ENCODE results near the gene TAOK3.

DNA sequence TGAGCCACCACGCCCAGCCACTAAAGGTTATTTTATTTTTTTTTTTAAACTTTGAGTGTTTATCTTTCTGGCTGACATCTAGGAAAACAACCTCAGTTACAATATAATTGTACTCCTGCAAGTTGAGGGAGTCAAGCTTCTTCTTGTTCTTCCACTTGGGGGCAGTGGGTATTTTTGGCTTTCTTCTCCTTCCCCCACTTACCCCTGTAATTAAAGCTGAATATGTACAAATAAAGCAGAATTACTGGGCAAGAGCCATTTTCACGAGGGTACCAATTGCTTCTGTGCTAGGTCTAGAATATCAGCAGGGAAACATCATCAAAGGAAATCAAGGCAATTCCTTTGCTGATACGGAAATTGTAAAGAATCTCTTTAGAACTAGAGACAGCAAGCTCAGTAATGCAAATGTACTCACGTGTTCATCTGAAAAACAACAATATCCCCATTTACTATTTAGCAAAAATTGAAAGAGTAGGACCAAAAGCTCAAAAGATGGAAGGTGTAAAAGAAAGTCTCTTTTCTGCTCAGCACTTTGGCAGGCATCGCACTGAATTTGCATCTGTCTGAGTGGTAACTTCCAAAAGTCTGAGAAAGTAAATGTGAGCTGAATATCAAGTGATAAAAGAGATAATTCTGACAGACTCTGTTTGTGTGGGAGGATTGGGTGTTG is 72.8 kb downstream of the TAOK3 start:
- TF ChIP-seq, protein P1, sequence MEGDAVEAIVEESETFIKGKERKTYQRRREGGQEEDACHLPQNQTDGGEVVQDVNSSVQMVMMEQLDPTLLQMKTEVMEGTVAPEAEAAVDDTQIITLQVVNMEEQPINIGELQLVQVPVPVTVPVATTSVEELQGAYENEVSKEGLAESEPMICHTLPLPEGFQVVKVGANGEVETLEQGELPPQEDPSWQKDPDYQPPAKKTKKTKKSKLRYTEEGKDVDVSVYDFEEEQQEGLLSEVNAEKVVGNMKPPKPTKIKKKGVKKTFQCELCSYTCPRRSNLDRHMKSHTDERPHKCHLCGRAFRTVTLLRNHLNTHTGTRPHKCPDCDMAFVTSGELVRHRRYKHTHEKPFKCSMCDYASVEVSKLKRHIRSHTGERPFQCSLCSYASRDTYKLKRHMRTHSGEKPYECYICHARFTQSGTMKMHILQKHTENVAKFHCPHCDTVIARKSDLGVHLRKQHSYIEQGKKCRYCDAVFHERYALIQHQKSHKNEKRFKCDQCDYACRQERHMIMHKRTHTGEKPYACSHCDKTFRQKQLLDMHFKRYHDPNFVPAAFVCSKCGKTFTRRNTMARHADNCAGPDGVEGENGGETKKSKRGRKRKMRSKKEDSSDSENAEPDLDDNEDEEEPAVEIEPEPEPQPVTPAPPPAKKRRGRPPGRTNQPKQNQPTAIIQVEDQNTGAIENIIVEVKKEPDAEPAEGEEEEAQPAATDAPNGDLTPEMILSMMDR (conservative IDR thresholded peaks at IDR 0.05 in 1 of 2, IDR thresholded peaks at IDR 0.05 in 1 of 2; ENCODE audit: extremely low read depth in 1 of 2, insufficient read depth in 1 of 2, low read depth in 1 of 2, low read length in 2 of 2), result no peak
- TF ChIP-seq EZH2 (IDR thresholded peaks at IDR 0.05; ENCODE audit: borderline replicate concordance, low read length), result no peak
